Fibroblast of villous mesenchyme (primary cell): ENCODE results near the gene NIP7. TPM values are rescaled to one million over a fixed set of nuclear protein-coding genes. Genes with fewer than 3 reads are reported as not detected.
A peak's percentile ranks its signal among the peaks of the same experiment; 100 is the strongest.

Experiments
- DNase-seq: peaks from one replicate; pipeline ENCODE4 v3.0.0-alpha.2; 2010; ENCODE audit warnings: low read depth
- H3K4me3 ChIP-seq: 2 replicates; pipeline ENCODE4 v1.5.1; 2011; ENCODE audit warnings: low read depth, mild to moderate bottlenecking, low read length
- total RNA-seq: library from RNA; depleted of rRNA; stranded (reverse); fragments of >200 nt; gene quantifications from 2 replicates; pipeline ENCODE4 v1.2.3, GENCODE V29; 2012
- TF ChIP-seq, protein P1 (sequence below): IDR thresholded peaks from 2 replicates; pipeline ENCODE4 v1.5.1; 2012; ENCODE audit warnings: low read depth, mild to moderate bottlenecking, low read length; ENCODE audit not compliant: insufficient read depth

Gene NIP7
- total RNA-seq, 1 donor, result 35.4 TPM

DNA sequence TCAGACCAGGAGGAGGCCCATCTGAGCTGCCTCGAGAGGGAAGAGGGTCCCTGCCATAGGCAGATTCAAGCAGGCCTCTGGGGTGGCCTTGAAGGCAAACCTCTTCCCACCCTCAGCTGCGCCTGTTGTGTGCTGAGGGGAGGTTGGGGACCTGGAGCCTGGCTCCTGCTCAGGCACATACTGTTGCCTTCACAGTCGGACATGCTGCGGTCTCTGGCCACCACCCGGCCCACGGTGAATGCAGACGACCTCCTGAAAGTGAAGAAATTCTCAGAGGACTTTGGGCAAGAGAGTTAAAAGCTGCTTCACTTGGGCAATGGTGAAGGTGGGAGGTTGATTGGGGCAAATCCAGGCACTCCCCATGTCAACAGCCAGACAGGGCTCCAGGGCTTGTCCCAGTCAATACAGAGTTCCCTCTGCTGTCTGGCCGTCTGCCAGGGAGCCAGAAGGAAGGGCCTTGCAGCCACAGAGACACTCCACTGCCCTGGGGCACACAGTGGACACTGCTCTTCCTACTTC lies 15.5 kb upstream of the NIP7 start:
- no peak overlapping the region for H3K4me3 ChIP-seq
- peak; percentile 24 for DNase-seq
- TF ChIP-seq, protein P1, sequence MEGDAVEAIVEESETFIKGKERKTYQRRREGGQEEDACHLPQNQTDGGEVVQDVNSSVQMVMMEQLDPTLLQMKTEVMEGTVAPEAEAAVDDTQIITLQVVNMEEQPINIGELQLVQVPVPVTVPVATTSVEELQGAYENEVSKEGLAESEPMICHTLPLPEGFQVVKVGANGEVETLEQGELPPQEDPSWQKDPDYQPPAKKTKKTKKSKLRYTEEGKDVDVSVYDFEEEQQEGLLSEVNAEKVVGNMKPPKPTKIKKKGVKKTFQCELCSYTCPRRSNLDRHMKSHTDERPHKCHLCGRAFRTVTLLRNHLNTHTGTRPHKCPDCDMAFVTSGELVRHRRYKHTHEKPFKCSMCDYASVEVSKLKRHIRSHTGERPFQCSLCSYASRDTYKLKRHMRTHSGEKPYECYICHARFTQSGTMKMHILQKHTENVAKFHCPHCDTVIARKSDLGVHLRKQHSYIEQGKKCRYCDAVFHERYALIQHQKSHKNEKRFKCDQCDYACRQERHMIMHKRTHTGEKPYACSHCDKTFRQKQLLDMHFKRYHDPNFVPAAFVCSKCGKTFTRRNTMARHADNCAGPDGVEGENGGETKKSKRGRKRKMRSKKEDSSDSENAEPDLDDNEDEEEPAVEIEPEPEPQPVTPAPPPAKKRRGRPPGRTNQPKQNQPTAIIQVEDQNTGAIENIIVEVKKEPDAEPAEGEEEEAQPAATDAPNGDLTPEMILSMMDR, result no peak

DNA sequence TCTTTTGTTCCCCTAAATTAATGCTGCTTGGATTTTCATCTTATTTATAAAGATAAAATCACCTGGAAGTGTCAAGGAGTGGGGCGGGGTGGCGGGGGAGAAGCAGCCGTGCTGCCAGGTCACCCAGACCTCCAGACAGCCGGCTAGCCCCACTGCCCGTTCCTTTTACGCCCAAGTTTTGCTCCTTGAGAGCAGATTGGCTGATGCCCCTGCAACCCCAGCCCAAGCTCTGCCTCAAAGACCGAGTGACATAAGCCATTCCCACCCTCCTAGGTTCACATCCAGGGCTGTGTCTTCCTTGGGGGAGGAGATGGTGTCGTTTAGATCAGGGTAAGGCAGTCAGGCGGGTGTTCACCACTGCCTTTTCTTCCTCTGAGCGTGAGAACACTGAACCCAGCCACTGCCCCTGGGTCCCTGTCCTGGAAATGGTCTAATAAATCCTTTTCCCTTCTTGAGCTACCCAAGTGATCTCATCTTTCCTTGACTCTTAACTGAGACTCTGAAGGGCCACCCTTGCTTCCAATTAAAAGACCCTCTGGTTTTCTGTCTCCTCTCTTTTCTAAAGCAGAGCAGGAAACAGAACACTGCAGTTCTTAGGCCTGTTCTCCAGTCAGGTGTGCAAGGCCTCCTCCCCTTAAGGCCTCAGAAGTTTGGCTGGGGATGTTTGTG lies 14.9 kb upstream of the NIP7 start:
- DNase-seq, result no peak
- TF ChIP-seq, protein P1, result no peak
- H3K4me3 ChIP-seq, result no peak overlapping the region

DNA sequence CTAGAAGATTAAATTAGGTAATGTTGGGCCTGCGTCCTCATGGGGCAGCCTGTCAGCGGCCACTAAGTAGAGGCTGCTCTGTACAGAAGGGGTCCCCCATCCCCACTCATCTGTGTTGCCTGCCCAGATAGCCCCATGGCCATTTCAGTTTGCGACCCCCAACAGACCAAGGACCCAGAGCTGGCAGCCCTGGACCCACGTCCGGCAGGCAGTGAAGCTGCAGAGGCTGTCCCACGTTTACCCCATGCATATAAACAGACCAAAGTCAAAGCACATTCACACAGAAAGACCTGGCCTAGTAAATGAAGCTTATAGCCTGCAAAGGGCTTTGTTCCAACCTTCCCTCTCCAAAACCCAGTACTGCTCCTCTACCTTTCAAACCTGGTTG lies 13.8 kb upstream of the NIP7 start:
- DNase-seq, result no peak
- no peak overlapping the region for H3K4me3 ChIP-seq
- TF ChIP-seq, protein P1, result no peak

DNA sequence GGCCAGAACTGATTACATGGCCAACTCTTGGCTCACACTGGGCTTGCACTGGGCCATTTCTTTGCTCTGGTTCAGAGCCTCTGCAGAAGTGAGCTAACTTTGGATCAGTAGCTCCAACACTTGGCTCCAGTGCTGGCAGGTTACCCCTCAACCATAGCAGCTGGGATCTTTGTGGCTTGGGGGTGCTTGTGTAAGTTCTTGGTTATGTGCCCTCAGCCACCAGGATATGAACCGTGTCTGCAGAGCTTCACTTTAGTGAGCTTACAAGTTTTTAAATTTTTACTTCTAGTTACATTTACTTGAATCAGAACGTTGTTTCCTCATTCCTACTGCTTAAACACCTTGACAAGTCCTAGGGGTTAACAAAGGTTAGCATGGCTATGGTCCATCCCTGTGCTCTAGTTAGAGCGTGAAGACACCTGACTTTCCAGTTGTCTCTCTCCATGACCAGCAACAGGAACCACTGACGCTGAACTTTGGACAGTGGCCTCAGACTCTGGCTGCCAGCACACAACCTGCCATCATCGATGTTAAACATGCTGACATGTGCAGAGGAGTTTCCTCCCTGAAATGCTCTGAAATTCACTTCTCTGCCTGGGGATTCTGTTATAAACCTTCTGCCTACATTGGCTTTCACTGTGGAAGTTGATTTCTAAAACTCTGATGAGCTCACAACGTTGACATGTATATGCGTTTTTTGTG lies 13.2 kb upstream of the NIP7 start:
- no peak for DNase-seq
- no peak overlapping the region for H3K4me3 ChIP-seq
- TF ChIP-seq, protein P1, result no peak

DNA sequence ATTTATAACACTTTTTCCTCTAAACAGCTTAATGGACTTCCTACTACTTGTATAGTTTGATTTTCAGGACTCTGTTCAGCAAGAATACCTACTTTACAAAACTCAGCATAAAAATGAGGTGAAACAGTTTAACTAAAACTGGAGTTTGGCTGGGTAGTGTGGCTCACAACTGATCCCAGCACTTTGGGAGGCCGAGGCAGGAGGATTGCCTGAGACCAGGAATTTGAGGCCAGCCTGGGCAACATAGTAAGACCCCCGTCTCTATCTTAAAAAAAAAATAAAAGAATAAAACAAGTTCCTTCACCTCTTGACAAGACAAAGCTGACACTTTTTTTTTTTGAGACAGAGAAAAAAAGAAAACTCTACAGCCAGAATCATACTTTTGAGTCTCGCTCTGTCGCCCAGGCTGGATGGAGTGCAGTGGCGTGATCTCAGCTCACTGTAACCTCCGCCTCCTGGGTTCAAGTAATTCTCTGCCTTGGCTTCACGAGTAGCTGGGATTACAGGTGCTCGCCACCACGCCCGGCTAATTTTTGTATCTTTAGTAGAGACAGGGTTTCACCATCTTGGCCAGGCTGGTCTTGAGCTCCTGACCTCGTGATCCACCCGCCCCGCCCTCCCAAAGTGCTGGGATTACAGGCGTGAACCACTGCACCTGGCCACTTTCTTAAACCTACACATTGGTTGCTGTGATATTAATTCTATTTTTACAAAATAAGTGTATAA lies 11.8 kb upstream of the NIP7 start:
- TF ChIP-seq, protein P1, result no peak
- H3K4me3 ChIP-seq, result no peak overlapping the region

DNA sequence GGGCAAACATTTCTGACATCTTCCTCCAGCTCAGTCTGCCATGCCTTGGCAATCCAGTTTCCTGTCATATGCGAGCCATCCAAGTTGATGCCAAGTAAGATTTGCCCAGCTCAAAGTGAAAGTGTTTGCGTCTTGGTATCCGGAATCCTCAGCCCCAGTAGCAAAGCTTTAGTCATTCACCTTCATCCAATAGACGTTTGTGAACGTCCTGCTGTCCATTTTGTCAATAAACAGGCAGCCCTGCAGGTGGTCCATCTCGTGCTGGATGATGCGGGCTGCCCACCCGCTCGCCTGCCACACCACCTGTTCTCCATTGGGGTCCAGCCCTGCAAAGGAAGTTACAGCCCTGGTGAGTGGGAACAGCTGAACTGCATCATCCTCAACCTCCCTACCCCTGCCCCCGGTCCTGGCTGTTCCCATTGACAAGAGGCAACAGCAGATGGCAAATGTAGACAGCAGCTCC lies 10.7 kb upstream of the NIP7 start:
- H3K4me3 ChIP-seq, result peak overlapping the region; percentile 74
- TF ChIP-seq, protein P1, result no peak
- peak; percentile 34 for DNase-seq

More for the DNA sequence above, 11.8 kb upstream of the NIP7 start:
- no peak for DNase-seq
